ENCODE measurements around the gene PIGU.

GRCh38 chr20:34564833-34565232, 112.1 kb downstream of the PIGU start:
- TF ChIP-seq POLR2A (IDR thresholded peaks at IDR 0.05) (no peak), CTCF (IDR thresholded peaks at IDR 0.05) (no peak)
